MG63 (cell line): ENCODE data around the gene STARD5. TPM values are rescaled to one million over a fixed set of nuclear protein-coding genes. Genes with fewer than 3 reads are reported as not detected.

Experiments
- DNase-seq: peaks from one replicate; pipeline ENCODE4 v3.0.0-alpha.2; 2020
- H3K27me3 ChIP-seq: fragments of 250-450 bp; sonication (Bioruptor Pico); 2 replicates; pipeline ENCODE4 v1.5.1; 2020; ENCODE audit warnings: mild to moderate bottlenecking, moderate library complexity
- H3K36me3 ChIP-seq: fragments of 250-450 bp; sonication (Bioruptor Pico); 2 replicates; pipeline ENCODE4 v1.5.1; 2020; ENCODE audit warnings: mild to moderate bottlenecking, moderate library complexity
- H3K4me3 ChIP-seq: fragments of 250-450 bp; sonication (Bioruptor Pico); 2 replicates; pipeline ENCODE4 v1.5.1; 2020; ENCODE audit warnings: mild to moderate bottlenecking, moderate library complexity
- H3K9me3 ChIP-seq: fragments of 250-450 bp; sonication (Bioruptor Pico); 2 replicates; pipeline ENCODE4 v1.5.1; 2020; ENCODE audit warnings: mild to moderate bottlenecking, moderate library complexity
- total RNA-seq: library from RNA; depleted of rRNA; stranded (reverse); fragments of >200 nt; shearing (Covaris generic); gene quantifications from 2 replicates; pipeline ENCODE4 v1.2.3, GENCODE V29; 2014; ENCODE audit warnings: low replicate concordance

The STARD5 gene
- total RNA-seq, 1 experiment from 2014 or later: 3.4 TPM

- no peaks in the 10 kb centered on the region for H3K27me3 ChIP-seq
- peaks cover 2% of the 10 kb centered on the region; the same call in 1 of the 2 replicates for H3K9me3 ChIP-seq
- H3K4me3 ChIP-seq: no peak overlapping the region
- DNase-seq: no peak
- H3K36me3 ChIP-seq: no peaks in the 10 kb centered on the region
Observed at GRCh38 chr15:81291916-81292522, 31.9 kb downstream of the STARD5 start.

- Histone ChIP-seq H3K4me3 (no peak overlapping the region), H3K9me3 (peaks cover 2% of the 10 kb centered on the region; the same call in 1 of the 2 replicates), H3K27me3 (no peaks in the 10 kb centered on the region), H3K36me3 (no peaks in the 10 kb centered on the region)
- no peak for DNase-seq
Observed at GRCh38 chr15:81289910-81290309, 34.0 kb downstream of the STARD5 start.

DNA sequence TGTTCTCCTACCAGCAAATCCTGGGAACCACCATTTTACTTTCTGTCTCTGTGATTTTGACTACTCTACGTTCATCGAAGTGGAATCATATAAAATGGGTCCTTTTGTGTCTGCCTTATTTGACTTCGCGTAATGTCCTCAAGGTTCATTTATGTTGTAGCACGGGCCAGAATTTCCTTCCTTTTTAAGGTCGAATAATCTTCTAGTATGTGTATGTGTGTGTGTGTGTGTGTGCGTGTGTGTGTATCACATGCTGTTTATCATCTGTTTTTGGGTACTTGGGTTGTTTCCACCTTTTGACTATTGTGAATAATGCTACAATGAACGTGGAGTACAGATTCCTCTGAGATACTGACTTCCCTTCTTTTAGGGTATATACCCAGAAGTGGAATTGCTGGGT lies 35.3 kb downstream of the STARD5 start:
- Histone ChIP-seq H3K36me3 (no peaks in the 10 kb centered on the region), H3K27me3 (no peaks in the 10 kb centered on the region), H3K4me3 (no peak overlapping the region), H3K9me3 (peaks cover 2% of the 10 kb centered on the region; the same call in 1 of the 2 replicates)
- no peak for DNase-seq

DNA sequence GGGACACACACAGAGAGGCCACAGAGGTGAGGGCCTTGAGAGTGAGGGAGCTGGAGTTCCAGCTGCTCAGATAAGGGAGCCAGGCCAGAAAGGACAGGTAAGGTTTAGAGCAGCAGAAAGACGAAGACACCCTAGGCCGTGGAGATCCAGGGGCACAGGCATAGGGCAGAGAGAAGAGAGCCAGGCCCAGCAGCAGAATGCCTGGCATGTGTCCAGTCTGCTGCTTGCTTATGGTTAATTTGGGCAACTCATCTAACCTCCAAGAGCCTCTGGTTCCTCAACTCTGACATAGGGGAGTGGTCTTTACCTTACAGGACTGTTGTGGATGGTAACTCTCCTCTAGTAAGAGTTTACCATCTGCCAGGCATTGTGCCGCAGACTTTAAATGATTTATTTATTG lies 35.9 kb downstream of the STARD5 start:
- Histone ChIP-seq H3K9me3 (peaks cover 2% of the 10 kb centered on the region; the same call in 1 of the 2 replicates), H3K36me3 (no peaks in the 10 kb centered on the region), H3K27me3 (no peaks in the 10 kb centered on the region), H3K4me3 (no peak overlapping the region)
- DNase-seq: no peak

- H3K27me3 ChIP-seq: no peaks in the 10 kb centered on the region
- peaks cover 2% of the 10 kb centered on the region; the same call in 1 of the 2 replicates for H3K9me3 ChIP-seq
Observed at GRCh38 chr15:81286621-81287121, 37.3 kb downstream of the STARD5 start.

DNA sequence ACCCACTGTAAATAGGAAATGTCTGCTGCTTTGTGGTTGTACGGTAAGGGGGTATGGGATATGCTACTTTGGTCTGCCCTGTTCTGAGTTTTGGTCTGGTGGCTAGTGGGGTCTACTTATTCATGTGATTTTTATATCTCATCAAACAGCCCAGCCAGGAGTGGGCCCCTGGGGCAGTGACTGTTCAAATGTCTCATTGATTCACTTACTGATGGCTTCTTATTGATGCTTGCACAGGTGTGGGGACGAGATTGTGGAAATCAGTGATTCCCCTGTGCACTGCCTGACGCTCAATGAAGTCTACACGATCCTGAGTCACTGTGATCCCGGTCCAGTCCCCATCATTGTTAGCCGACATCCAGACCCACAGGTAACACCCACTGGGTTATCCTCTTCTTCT lies 38.5 kb downstream of the STARD5 start:
- Histone ChIP-seq H3K9me3 (peaks cover 2% of the 10 kb centered on the region; the same call in 1 of the 2 replicates), H3K36me3 (no peaks in the 10 kb centered on the region), H3K4me3 (no peak overlapping the region), H3K27me3 (no peaks in the 10 kb centered on the region)
- no peak for DNase-seq

More at GRCh38 chr15:81286621-81287121, 37.3 kb downstream of the STARD5 start:
- Histone ChIP-seq H3K4me3 (no peak overlapping the region), H3K36me3 (no peaks in the 10 kb centered on the region)
- no peak for DNase-seq

DNA sequence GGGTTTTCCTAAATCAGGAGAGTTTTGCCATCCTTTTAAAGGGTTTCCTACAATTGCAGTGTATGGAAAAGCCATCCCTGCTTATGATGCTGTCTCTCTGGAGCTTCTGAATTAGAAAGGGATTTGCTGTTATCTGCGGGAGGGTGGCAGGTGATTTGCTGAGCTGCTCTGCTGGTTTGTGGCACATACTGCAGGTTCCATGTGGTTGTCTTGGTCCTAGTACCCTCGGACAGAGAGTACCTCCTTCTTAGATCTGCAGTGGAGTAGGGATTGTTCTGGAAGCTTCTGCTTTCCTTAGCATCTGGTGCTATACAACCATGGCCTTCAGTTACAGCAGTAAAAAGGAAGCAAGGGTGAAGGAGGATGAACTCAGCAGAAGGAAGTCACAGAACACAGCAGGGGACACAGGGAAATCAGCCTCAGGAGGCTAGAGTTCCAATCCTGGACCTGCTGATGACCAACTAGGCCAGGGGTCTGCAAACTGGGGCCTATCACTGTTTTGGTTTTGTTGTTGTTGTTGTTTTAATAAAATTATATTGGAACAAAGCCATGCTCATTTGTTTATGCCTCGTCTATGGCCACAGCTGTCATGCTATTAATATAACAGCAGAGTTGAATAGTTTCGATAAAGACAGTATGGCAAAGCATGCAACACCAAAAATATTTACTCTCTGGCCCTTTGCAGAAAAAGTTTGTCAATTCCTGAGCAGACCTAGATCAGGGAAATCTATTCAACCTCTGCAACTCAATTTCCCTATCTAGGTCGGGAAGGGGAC lies 39.5 kb downstream of the STARD5 start:
- Histone ChIP-seq H3K9me3 (peaks cover under 1% of the 10 kb centered on the region; the same call in 1 of the 2 replicates), H3K27me3 (no peaks in the 10 kb centered on the region), H3K36me3 (no peaks in the 10 kb centered on the region), H3K4me3 (no peak overlapping the region)
- no peak for DNase-seq

- H3K9me3 ChIP-seq: no peaks in the 10 kb centered on the region
- no peaks in the 10 kb centered on the region for H3K27me3 ChIP-seq
Observed at GRCh38 chr15:81282911-81283310, 41.0 kb downstream of the STARD5 start.

GRCh38 chr15:81282606-81282895 lies 41.4 kb downstream of the STARD5 start:
- no peak for DNase-seq
- Histone ChIP-seq H3K9me3 (no peaks in the 10 kb centered on the region), H3K36me3 (no peaks in the 10 kb centered on the region), H3K27me3 (no peaks in the 10 kb centered on the region), H3K4me3 (no peak overlapping the region)

More at GRCh38 chr15:81282911-81283310, 41.0 kb downstream of the STARD5 start:
- no peak for DNase-seq
- Histone ChIP-seq H3K4me3 (no peak overlapping the region), H3K36me3 (no peaks in the 10 kb centered on the region)

GRCh38 chr15:81281766-81282605 lies 42.0 kb downstream of the STARD5 start:
- no peaks in the 10 kb centered on the region for H3K36me3 ChIP-seq
- H3K4me3 ChIP-seq: no peak overlapping the region
- no peak for DNase-seq
- no peaks in the 10 kb centered on the region for H3K27me3 ChIP-seq
- H3K9me3 ChIP-seq: peaks cover 4% of the 10 kb centered on the region; the same call in 1 of the 2 replicates

DNA sequence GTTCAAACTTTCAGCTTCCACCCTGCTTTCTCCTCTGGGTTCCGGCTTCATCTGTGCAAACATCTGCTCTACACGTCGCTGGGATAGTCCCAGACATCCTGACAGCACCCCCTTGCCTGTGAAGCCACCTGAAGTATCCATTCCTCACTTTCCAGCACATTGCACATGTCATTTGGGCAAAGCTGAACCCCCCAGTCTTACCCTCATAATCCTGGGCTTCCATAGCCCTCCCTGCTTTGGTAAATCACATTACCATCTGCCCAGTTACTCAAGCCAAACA lies 42.5 kb downstream of the STARD5 start:
- DNase-seq: no peak
- Histone ChIP-seq H3K36me3 (no peaks in the 10 kb centered on the region), H3K27me3 (no peaks in the 10 kb centered on the region)

GRCh38 chr15:81280696-81281455 lies 43.1 kb downstream of the STARD5 start:
- Histone ChIP-seq H3K9me3 (peaks cover 7% of the 10 kb centered on the region; the same call in 1 of the 2 replicates), H3K4me3 (no peak overlapping the region), H3K36me3 (no peaks in the 10 kb centered on the region), H3K27me3 (no peaks in the 10 kb centered on the region)
- DNase-seq: no peak

More for the DNA sequence above, 42.5 kb downstream of the STARD5 start:
- Histone ChIP-seq H3K4me3 (no peak overlapping the region), H3K9me3 (peaks cover 7% of the 10 kb centered on the region; the same call in 1 of the 2 replicates)

DNA sequence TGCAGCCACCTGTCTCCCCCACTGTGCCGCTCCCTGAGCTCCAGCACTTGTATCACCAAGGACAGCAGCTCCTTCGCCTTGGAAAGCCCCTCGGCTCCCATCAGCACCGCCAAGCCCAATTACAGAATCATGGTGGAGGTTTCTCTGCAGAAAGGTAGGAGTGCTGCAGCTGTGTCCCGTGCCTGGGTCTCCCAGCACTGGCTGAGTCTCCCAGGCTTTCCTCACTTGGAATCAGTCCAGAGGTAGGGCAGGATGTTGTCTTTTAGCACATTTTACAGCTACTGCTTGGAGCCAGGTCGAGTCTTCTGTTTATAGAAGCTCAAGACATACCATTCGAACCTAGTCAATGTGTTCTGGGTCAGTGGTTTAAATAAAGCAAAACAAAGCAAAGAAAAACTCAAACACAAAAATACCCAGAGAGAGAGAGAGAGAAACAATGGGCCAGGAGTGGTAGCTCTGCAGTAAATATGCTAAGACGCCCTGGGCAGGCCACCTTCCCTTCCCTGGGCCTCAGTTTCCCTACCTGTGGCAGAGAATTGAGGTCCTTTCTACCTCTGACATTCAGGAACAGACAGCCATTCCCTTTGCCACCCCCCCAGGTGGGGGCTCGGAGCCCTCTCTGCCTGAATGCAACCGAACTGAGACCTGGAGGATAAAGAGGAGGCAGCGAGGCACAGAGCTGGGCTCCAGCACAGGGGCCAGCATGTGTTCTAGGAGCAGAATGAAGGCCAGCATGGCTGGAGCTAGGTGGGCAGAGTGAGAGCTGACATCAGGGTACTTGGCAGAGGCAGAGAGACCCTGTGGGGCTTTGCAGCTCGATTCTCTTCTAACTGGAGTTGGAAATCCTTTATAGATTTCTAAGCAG lies 44.1 kb downstream of the STARD5 start:
- Histone ChIP-seq H3K4me3 (no peak overlapping the region), H3K9me3 (peaks cover 7% of the 10 kb centered on the region; the same call in 1 of the 2 replicates), H3K36me3 (no peaks in the 10 kb centered on the region), H3K27me3 (no peaks in the 10 kb centered on the region)
- DNase-seq: peak; percentile 56

DNA sequence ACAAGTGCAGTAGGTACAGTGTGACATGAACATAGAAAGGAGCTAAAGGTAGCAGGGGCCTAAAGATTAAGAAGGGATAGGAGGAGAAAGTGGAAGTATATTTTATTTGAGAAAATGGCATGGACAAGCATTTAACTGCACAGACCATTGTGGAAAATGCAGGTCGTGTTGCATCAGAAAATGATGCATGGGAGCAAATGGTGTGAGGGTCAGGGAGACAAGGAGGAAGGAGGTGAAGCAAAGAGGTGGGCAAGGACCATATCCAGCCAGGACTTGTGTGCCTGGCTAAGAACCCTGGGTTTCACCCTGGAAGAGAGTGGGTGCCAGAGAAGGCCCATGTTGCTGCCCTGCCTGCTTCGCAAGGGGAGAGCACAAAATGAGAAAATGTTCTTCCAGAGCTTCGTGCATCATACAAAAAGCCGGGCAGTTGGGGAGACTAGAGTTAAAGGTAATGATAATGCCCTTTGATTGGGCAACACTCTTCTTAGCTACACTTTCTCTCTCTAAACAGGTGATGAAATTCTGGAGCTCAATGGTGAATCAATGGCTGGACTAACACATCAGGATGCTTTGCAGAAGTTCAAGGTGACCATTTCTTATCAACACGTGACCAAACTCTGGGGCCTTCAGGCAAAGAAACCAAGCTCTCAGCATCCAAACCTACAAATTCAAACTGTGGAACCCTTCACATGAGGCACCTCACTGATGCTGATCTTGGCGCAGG lies 45.5 kb downstream of the STARD5 start:
- Histone ChIP-seq H3K36me3 (no peaks in the 10 kb centered on the region), H3K4me3 (no peak overlapping the region), H3K27me3 (no peaks in the 10 kb centered on the region), H3K9me3 (peaks cover 7% of the 10 kb centered on the region; the same call in 1 of the 2 replicates)
- DNase-seq: no peak

DNA sequence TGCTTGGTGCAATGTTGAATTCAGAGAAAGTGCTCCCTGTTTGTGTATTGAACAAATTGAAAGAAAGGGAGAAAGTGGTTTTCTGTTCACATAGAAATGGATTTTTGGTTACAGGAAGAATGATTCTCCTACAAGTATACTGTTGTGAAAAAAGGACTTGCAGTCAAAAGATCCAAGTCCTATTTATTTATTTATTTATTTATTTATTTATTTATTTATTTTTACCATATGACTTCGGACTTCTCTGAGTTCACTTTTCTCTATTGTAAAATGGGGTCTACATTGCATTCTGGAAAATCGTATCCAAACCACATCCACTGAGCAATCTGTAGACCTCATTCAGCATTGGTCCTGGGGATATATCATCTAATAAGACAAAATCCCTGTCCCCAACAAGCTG lies 46.1 kb downstream of the STARD5 start:
- peaks cover 7% of the 10 kb centered on the region; the same call in 1 of the 2 replicates for H3K9me3 ChIP-seq
- H3K36me3 ChIP-seq: no peaks in the 10 kb centered on the region
- H3K27me3 ChIP-seq: no peaks in the 10 kb centered on the region
- DNase-seq: no peak
- H3K4me3 ChIP-seq: no peak overlapping the region
